Measurements from ENCODE around the gene PTTG1.

DNA sequence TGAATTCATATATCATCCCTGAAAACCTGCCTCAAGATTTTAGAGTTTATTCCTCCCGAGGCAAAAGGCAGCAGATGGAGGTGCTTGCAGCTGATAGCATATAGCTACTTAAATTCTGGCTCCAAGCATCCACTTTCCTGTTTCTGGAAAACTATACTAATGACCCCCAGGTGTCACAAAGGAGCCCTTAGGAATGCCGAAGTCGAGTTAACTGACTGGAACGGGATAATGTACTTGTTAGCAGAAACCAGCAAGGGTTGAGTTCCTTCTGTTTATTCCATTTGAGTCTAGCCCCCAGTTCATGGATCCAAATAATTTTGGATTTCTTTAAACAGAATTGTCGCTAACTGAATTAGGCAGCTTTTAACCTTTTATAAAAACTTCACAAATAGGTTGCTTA, 44.5 kb downstream of the PTTG1 start:
- TF ChIP-seq NCOA1 (IDR thresholded peaks at IDR 0.05; ENCODE audit: low read depth) = no peak
- TF ChIP-seq EZH2 (IDR thresholded peaks at IDR 0.05; ENCODE audit: borderline replicate concordance, low read depth, low read length) = no peak
- no peak for TF ChIP-seq EP400 (IDR thresholded peaks at IDR 0.05)
- no peak for TF ChIP-seq XRCC4 (IDR thresholded peaks at IDR 0.05; ENCODE audit: extremely low read depth, insufficient read depth, insufficient read length)
- TF ChIP-seq MXI1 (IDR thresholded peaks at IDR 0.05; ENCODE audit: low read depth, low read length) = no peak
- no peak for TF ChIP-seq POLR2A (conservative IDR thresholded peaks at IDR 0.05)

Data from K562 (cell line).